ENCODE results near the gene NEUROD4.
A peak's percentile ranks its signal among the peaks of the same experiment; 100 is the strongest.

The NEUROD4 gene

GRCh38 chr12:54998958-54999510 lies 20.7 kb upstream of the NEUROD4 start:
- peak; percentile 18 for DNase-seq

DNA sequence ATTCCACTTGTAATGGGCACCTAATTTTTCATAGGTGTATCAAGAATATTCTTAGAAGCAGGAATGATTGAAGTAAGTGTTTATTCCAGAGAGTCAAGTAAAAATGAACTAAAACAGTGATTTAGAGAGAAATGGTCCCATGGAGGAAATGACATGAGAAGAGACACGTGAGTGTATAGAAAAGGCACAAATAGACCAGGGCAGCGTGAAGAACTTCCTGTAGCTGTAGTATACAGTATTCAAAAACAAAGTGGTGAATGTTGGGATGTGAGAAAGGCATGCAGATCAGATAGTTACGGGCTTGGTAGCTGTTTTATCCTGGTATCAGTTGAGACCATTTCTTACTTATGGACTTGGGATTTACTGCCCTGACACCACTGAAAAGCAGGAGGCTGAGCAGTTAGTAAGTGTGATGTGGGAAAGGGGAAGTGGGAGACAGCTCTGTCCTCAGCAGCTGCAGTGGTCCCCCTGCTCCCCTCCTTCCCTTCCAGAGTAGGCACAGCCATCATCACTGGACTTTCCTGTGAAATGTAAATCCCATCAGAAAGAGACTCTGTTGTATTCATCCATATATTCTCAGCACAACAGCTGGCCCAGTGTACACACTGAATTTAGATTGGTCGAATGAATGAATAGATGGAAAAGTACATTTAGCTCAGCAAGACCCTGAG lies 18.4 kb upstream of the NEUROD4 start:
- DNase-seq: no peak

GRCh38 chr12:55002355-55002754 lies 17.4 kb upstream of the NEUROD4 start:
- DNase-seq: no peak

GRCh38 chr12:55008944-55009585 lies 10.7 kb upstream of the NEUROD4 start:
- DNase-seq: no peak

GRCh38 chr12:55017416-55017925 lies 2.3 kb upstream of the NEUROD4 start:
- no peak for DNase-seq

DNA sequence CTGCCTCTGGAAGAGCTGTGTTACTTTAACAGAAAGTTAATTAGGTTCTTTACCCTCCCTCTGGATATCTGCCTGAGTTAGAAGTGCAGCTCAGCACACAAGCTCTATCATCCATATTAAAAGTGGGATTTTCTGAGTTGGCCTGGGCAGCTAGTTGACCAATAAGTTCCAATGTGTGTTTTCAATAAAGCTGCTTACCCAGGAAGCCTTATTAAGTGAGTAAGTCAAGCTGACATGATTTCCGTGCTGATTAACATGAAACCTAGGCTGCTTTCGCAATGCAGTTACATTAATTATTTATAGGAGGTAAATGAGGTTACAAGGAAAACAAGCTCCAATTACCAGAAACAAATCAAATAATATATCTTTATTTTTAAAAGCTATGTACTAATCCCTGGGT lies 4.8 kb downstream of the NEUROD4 start:
- DNase-seq: no peak

GRCh38 chr12:55025508-55025907 lies 5.7 kb downstream of the NEUROD4 start:
- no peak for DNase-seq

GRCh38 chr12:55034218-55034617 lies 14.4 kb downstream of the NEUROD4 start:
- no peak for DNase-seq

GRCh38 chr12:55036326-55037115 lies 16.7 kb downstream of the NEUROD4 start:
- peak; percentile 52 for DNase-seq

DNA sequence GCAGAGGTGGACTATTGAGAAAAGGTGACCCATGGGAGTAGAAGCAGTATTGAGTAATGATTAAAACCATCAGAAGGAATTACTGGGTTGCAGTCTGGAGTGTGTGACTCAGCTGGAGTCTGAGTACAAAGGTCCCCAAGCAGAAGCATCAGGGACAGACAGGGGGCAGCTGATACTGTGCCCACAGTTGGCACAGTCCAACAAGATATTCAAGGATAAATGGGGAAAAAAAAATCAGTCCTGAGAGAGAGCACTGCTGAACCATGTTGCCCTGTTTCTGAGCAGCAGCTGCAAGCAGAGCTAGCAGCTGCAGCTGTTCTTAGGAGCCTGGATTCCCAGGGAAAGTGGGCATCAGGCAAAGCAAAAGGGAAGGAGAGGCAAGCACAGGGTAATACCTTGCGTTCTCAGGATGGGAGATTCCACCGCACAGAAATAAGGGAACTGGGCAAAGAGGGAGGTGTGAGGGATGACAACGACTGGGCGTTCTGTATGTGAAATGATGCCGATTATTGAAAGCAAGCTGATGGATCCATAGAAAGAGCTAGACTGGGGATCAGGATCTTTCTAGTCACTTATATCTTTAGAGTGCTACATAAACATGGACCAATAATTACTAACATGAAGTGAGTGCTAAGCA lies 17.7 kb downstream of the NEUROD4 start:
- peak; percentile 39 for DNase-seq

- no peak for DNase-seq
Measured at GRCh38 chr12:55039395-55040354, 19.9 kb downstream of the NEUROD4 start.

DNA sequence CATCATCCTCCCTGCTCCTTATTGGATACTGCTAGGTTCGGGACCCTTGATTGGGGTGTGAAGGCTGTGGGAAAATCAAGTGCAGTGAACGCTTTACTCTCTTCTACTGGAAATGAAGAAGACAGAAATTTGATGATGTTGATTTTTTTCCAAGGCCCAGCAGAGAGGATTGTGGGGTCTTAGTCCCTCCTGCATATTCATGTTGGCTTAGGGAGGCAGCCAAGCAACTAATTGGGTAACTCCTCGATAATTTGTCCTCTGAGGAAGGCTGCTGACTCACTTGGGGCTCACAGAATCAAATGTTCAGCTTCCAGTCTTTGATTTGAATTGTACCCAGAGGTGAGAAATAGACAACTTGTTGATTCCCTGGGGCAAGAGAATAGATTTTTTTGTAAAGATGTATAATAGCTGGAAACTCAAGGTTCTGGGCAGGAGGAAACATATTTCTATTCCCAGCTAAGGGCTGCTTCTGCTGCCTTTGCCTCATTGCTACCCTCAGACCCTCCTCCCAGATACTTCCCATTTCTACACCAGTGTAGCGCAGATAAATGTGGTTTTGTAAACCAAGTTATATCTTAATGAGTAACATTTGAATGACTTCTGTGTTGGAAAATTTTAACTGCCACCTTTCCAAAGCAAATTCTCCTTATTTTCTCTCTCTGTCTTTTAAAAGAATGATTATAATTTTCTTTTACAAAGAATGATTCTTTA lies 21.7 kb downstream of the NEUROD4 start:
- peak; percentile 38 for DNase-seq

GRCh38 chr12:55043542-55043941 lies 23.8 kb downstream of the NEUROD4 start:
- peak; percentile 87 for DNase-seq

- DNase-seq: no peak
Measured at GRCh38 chr12:55044135-55044534, 24.4 kb downstream of the NEUROD4 start.

GRCh38 chr12:55049676-55050075 lies 29.9 kb downstream of the NEUROD4 start:
- DNase-seq: no peak

- DNase-seq: no peak
Measured at GRCh38 chr12:55051197-55051947, 31.6 kb downstream of the NEUROD4 start.

- DNase-seq: no peak
Measured at GRCh38 chr12:55057481-55057880, 37.7 kb downstream of the NEUROD4 start.

DNA sequence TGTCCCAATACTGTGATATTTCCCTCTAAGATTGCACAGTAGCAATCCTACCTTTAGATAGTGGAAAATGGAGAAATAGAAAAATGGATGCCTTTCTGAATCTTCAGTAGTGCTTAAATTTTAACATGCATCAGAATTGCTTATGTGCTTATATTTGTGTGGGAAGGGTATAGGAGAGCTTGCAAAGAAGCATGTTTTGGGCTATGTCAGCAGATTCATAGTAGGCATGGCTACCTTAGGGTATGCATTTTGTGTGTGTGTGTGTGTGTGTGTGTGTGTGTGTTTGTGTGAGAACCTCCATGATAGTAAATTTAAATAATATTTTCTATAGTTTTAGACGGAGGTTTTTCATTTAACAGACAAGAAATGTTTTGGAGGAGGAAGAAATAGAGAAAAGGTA lies 38.3 kb downstream of the NEUROD4 start:
- no peak for DNase-seq

GRCh38 chr12:55058776-55059175 lies 39.0 kb downstream of the NEUROD4 start:
- no peak for DNase-seq

- no peak for DNase-seq
Measured at GRCh38 chr12:55060470-55060869, 40.7 kb downstream of the NEUROD4 start.

Data from suppressor macrophage treated with lipopolysaccharide for 4 hours (primary cell).